Endodermal cell (in vitro differentiated cells): ENCODE results near the gene KRTAP22-1. TPM values are rescaled to one million over a fixed set of nuclear protein-coding genes. Genes with fewer than 3 reads are reported as not detected.

ENCODE experiments used
- DNase-seq: peaks from one replicate; pipeline ENCODE4 v3.0.0-alpha.2; 2017
- H3K27ac ChIP-seq: 2 replicates; pipeline ENCODE4 v1.5.1; 2013; ENCODE audit warnings: mild to moderate bottlenecking, low read depth, low read length, moderate library complexity
- H3K27me3 ChIP-seq: 2 replicates; pipeline ENCODE4 v1.6.1; 2013; ENCODE audit warnings: mild to moderate bottlenecking, low read length, moderate library complexity; ENCODE audit not compliant: insufficient read depth, control insufficient read depth, poor library complexity, severe bottlenecking
- H3K36me3 ChIP-seq: 2 replicates; pipeline ENCODE4 v1.7.0; 2013; ENCODE audit warnings: mild to moderate bottlenecking, low read length, moderate library complexity; ENCODE audit not compliant: control insufficient read depth, insufficient read depth
- H3K4me1 ChIP-seq: one replicate; pipeline ENCODE4 v1.7.0; 2013; ENCODE audit warnings: low read length; ENCODE audit not compliant: control insufficient read depth, insufficient read depth
- H3K4me3 ChIP-seq: 2 replicates; pipeline ENCODE4 v1.5.1; 2013; ENCODE audit warnings: mild to moderate bottlenecking, low read length, moderate library complexity
- H3K9ac ChIP-seq: 2 replicates; pipeline ENCODE4 v1.6.1; 2013; ENCODE audit warnings: mild to moderate bottlenecking, low read length, moderate library complexity; ENCODE audit not compliant: poor library complexity, severe bottlenecking; ENCODE audit errors: extremely low read depth
- H3K9me3 ChIP-seq: 2 replicates; pipeline ENCODE4 v1.6.1; 2013; ENCODE audit warnings: mild to moderate bottlenecking, low read length, moderate library complexity; ENCODE audit not compliant: control insufficient read depth
- H3K27ac Mint-ChIP-seq: 2 replicates; pipeline ENCODE4 v1.8.0; 2020; ENCODE audit warnings: mixed read lengths
- H3K27me3 Mint-ChIP-seq: 2 replicates; pipeline ENCODE4 v1.8.0; 2021; ENCODE audit warnings: mild to moderate bottlenecking, mixed read lengths; ENCODE audit not compliant: insufficient read depth
- H3K36me3 Mint-ChIP-seq: 2 replicates; pipeline ENCODE4 v1.8.0; 2020; ENCODE audit warnings: low read depth, mixed read lengths
- H3K4me1 Mint-ChIP-seq: 2 replicates; pipeline ENCODE4 v1.8.0; 2020; ENCODE audit warnings: mixed read lengths
- H3K4me3 Mint-ChIP-seq: 2 replicates; pipeline ENCODE4 v1.8.0; 2020; ENCODE audit warnings: mild to moderate bottlenecking, moderate library complexity, mixed read lengths
- H3K9me3 Mint-ChIP-seq: 2 replicates; pipeline ENCODE4 v1.8.0; 2020; ENCODE audit warnings: mild to moderate bottlenecking, mixed read lengths
- WGBS, 2 experiments: methylation state at CpG; one replicate each; pipeline versions ENCODE4 v1.1.5 to v1.1.7; 2013; ENCODE audit warnings: missing lambda C conversion rate in 2 of 2, mixed read lengths in 1 of 2; ENCODE audit not compliant: insufficient coverage in 1 of 2, insufficient read length in 1 of 2; 5-methylcytosine and 5-hydroxymethylcytosine counted together
- total RNA-seq, 2 donors: library from RNA; stranded (reverse); fragmentation: NEBNext Ultra II Directional in 1 of 2; extraction: Animal tissue kit (Norgen Biotek cat#: 25700) in 1 of 2; gene quantifications; 2 replicates in 1 of 2; 3 replicates in 1 of 2; pipeline ENCODE4 v1.2.1, GENCODE V29; 2021
- TF ChIP-seq, protein P1 (sequence below): fragments of 200-600 bp; sonication (generic); conservative IDR thresholded peaks from 2 replicates; pipeline ENCODE4 v1.5.0; 2021; ENCODE audit warnings: antibody characterized with exemption, mild to moderate bottlenecking

The KRTAP22-1 gene
- total RNA-seq, 2 donors from 2014 or later: not detected

DNA sequence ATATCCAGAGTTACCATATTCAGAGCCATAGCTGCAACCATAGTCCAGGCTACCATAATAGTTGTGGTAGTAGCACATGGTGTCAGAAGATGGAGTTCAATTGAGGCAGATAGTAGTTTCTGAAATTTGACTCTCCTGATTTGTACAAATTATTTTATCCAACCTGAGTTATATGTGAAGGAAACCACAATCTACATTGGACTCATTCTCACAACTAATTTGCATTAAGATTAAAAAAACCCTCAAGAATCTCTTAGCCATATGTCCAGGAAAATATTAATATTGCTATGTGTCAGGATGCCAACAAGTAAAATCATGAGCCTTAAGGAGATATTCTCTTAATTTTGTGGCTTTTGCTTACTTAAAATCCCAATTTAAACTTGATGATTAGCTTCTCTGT lies 10.6 kb upstream of the KRTAP22-1 start, which contains the start of gene KRTAP22-2:
Gene KRTAP22-2, minus strand, starts transcription at position 101 of the 400 bp plus-strand sequence.
- Mint-ChIP-seq H3K27ac (no peak within 1 kb of the TSS), H3K4me1 (no peaks in the 10 kb centered on the region), H3K27me3 (no peaks in the 10 kb centered on the region), H3K4me3 (no peak within 1 kb of the TSS), H3K36me3 (no peaks in the 10 kb centered on the region), H3K9me3 (peaks cover 25% of the 10 kb centered on the region)
- Histone ChIP-seq H3K36me3 (no peaks in the 10 kb centered on the region), H3K9ac (no peak within 1 kb of the TSS), H3K4me1 (no peaks in the 10 kb centered on the region), H3K27ac (no peak within 1 kb of the TSS), H3K27me3 (no peaks in the 10 kb centered on the region), H3K4me3 (no peak within 1 kb of the TSS), H3K9me3 (no peaks in the 10 kb centered on the region)
- TF ChIP-seq, protein P1, sequence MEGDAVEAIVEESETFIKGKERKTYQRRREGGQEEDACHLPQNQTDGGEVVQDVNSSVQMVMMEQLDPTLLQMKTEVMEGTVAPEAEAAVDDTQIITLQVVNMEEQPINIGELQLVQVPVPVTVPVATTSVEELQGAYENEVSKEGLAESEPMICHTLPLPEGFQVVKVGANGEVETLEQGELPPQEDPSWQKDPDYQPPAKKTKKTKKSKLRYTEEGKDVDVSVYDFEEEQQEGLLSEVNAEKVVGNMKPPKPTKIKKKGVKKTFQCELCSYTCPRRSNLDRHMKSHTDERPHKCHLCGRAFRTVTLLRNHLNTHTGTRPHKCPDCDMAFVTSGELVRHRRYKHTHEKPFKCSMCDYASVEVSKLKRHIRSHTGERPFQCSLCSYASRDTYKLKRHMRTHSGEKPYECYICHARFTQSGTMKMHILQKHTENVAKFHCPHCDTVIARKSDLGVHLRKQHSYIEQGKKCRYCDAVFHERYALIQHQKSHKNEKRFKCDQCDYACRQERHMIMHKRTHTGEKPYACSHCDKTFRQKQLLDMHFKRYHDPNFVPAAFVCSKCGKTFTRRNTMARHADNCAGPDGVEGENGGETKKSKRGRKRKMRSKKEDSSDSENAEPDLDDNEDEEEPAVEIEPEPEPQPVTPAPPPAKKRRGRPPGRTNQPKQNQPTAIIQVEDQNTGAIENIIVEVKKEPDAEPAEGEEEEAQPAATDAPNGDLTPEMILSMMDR: no peak
- DNase-seq: no peak

DNA sequence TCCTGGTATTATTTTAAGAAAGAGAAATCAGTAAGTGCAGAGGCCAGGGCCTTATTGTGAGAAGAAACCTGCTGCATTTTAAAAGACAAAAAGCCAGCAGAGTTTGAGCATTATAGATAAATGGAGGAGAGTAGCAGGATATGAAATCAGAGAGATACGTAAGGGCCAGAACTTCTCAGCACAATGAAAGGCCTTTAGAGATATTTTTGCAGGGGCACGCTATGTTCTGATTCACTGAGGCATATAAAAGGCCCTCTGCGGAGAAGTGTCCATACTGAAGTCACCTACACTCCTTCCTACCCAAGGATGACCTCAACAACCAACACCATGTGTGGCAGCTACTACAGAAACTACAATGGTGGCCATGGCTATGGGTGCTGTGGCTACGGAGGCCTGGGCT lies 8.7 kb upstream of the KRTAP22-1 start, which contains the start of gene KRTAP6-3:
Gene KRTAP6-3, plus strand, starts transcription at position 301 of the 400 bp plus-strand sequence. Its CDS starts 6 bp downstream, at position 307.
- no peaks in the 10 kb centered on the region for H3K4me1 Mint-ChIP-seq

DNA sequence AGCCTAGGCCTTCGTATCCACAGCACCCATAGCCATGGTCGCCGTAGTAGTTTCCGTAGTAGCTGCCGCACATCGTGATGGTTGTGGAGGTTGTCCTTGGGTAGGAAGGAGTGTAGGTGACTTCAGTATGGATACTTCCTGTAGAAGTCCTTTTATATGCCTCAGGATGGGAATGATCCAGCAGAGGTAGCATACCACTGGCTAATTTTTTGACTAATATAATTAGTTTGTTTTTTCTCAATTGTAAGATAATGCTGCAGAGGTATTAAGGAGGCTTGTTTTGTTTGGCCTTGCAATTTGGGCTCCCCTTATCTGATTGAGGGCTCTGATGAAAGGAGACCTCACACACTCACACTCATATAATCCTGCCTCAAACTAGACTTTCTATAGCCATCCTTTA lies 2.1 kb upstream of the KRTAP22-1 start, which contains the start of gene KRTAP6-2:
Gene KRTAP6-2, minus strand, starts transcription at position 101 of the 400 bp plus-strand sequence. Its CDS starts 28 bp downstream, at position 73.
- Histone ChIP-seq H3K9me3 (no peaks in the 10 kb centered on the region), H3K4me3 (no peak within 1 kb of the TSS), H3K4me1 (no peaks in the 10 kb centered on the region), H3K9ac (no peak within 1 kb of the TSS), H3K27ac (no peak within 1 kb of the TSS), H3K36me3 (no peaks in the 10 kb centered on the region), H3K27me3 (no peaks in the 10 kb centered on the region)
- peaks cover 20% of the 10 kb centered on the region for H3K9me3 Mint-ChIP-seq
- no peak for DNase-seq
- H3K27me3 Mint-ChIP-seq: no peaks in the 10 kb centered on the region
- H3K36me3 Mint-ChIP-seq: no peaks in the 10 kb centered on the region
- no peaks in the 10 kb centered on the region for H3K4me1 Mint-ChIP-seq
- no peak within 1 kb of the TSS for H3K27ac Mint-ChIP-seq
- H3K4me3 Mint-ChIP-seq: no peak within 1 kb of the TSS
- 96% methylated on average over 6 of the region's 6 CpGs; no CpG with 5 or more reads in 1 of the 2 experiments for WGBS, 2 experiments
- TF ChIP-seq, protein P1: no peak

More for the DNA sequence above, 8.7 kb upstream of the KRTAP22-1 start, which contains the start of gene KRTAP6-3:
- Mint-ChIP-seq H3K4me3 (no peak within 1 kb of the TSS), H3K9me3 (peaks cover 25% of the 10 kb centered on the region), H3K27ac (no peak within 1 kb of the TSS), H3K27me3 (no peaks in the 10 kb centered on the region), H3K36me3 (no peaks in the 10 kb centered on the region)
- no peak for DNase-seq
- Histone ChIP-seq H3K27ac (no peak within 1 kb of the TSS), H3K36me3 (no peaks in the 10 kb centered on the region), H3K4me1 (no peaks in the 10 kb centered on the region), H3K9me3 (no peaks in the 10 kb centered on the region), H3K27me3 (no peaks in the 10 kb centered on the region), H3K4me3 (no peak within 1 kb of the TSS), H3K9ac (no peak within 1 kb of the TSS)
- WGBS, 2 experiments: 90 to 91% methylated on average over 3 to 4 of the region's 4 CpGs
- TF ChIP-seq, protein P1: no peak
